CD4-positive, alpha-beta T cell (primary cell): Measurements from ENCODE around the gene DNAJC13. TPM values are rescaled to one million over a fixed set of nuclear protein-coding genes. Genes with fewer than 3 reads are reported as not detected.

Source experiments
- ATAC-seq: fragments of 200-7000 bp; cut with Tn5 transposase; one replicate; pipeline ENCODE4 v1.10.0; 2022; ENCODE audit warnings: mild to moderate bottlenecking; ENCODE audit not compliant: poor library complexity
- CTCF ChIA-PET: fragments of 350-600 bp; sonication (Branson Sonifier 250); formaldehyde crosslinking; loops from one replicate; lab custom pipeline; 2021; ENCODE audit warnings: antibody characterized with exemption, inconsistent platforms; lab: Charles Lee
- POLR2A ChIA-PET: fragments of 350-600 bp; sonication (Branson Sonifier 250); formaldehyde crosslinking; loops from one replicate; lab custom pipeline; 2021; ENCODE audit warnings: antibody characterized with exemption, inconsistent platforms; lab: Charles Lee
- DNase-seq, 14 experiments: peaks; one replicate each; pipeline ENCODE4 v3.0.0-alpha.2; 2013 to 2020; ENCODE audit warnings: mixed read lengths in 2 of 14
- H3K27ac ChIP-seq, 2 donors: one replicate each; pipeline versions ENCODE4 v1.5.1 to v1.7.0; 2013; ENCODE audit warnings: low read length in 2 of 2, low read depth in 1 of 2, mild to moderate bottlenecking in 1 of 2
- H3K27me3 ChIP-seq, 2 experiments: 1 replicate in 1 of 2; 2 replicates in 1 of 2; pipeline versions ENCODE4 v1.6.1 to v1.7.0; 2013; ENCODE audit warnings: low read length in 2 of 2, control low read depth in 1 of 2, mild to moderate bottlenecking in 1 of 2, moderate library complexity in 1 of 2; ENCODE audit not compliant: insufficient read depth in 2 of 2, control insufficient read depth in 1 of 2
- H3K36me3 ChIP-seq: one replicate; pipeline ENCODE4 v1.6.1; 2013; ENCODE audit warnings: low read length, control low read depth; ENCODE audit not compliant: insufficient read depth
- H3K4me1 ChIP-seq: one replicate; pipeline ENCODE4 v1.6.1; 2013; ENCODE audit warnings: low read length, control low read depth; ENCODE audit not compliant: insufficient read depth
- H3K4me3 ChIP-seq: one replicate; pipeline ENCODE4 v1.5.1; 2013; ENCODE audit warnings: mild to moderate bottlenecking, low read length, moderate library complexity
- H3K9me3 ChIP-seq, 2 experiments: 1 replicate in 1 of 2; 2 replicates in 1 of 2; pipeline versions ENCODE4 v1.6.1 to v1.7.0; 2013; ENCODE audit warnings: low read length in 2 of 2, mild to moderate bottlenecking in 2 of 2, control low read depth in 1 of 2, moderate library complexity in 1 of 2; ENCODE audit not compliant: control insufficient read depth in 1 of 2, insufficient read depth in 1 of 2
- H3K27ac Mint-ChIP-seq: one replicate; pipeline ENCODE4 v1.8.0; 2020; ENCODE audit warnings: mixed read lengths
- H3K27me3 Mint-ChIP-seq: one replicate; pipeline ENCODE4 v1.8.0; 2021; ENCODE audit warnings: mixed read lengths
- H3K36me3 Mint-ChIP-seq: one replicate; pipeline ENCODE4 v1.8.0; 2021; ENCODE audit warnings: low read depth, mixed read lengths
- H3K4me1 Mint-ChIP-seq: one replicate; pipeline ENCODE4 v1.8.0; 2021; ENCODE audit warnings: low read depth, mixed read lengths
- H3K4me3 Mint-ChIP-seq: one replicate; pipeline ENCODE4 v1.8.0; 2020; ENCODE audit warnings: mild to moderate bottlenecking, mixed read lengths
- H3K9me3 Mint-ChIP-seq: one replicate; pipeline ENCODE4 v1.8.0; 2020; ENCODE audit warnings: mixed read lengths
- intact Hi-C, 2 experiments: fragments of 100-400 bp; cut with DNase I in 1 of 2; cut with micrococcal nuclease in 1 of 2; formaldehyde crosslinking; loops; one replicate each; pipeline versions ENCODE4 v1.15.1 to v1.9.0; 2023 to 2025; cut with DNase I, micrococcal nuclease
- total RNA-seq, 174 experiments: library from RNA in 2 of 174; stranded (reverse) in 2 of 174; gene quantifications; one replicate each; pipeline ENCODE4 v1.2.3 and lab custom pipeline; 2021 to 2026
- TF ChIP-seq, protein P1 (sequence below): fragments of 200-600 bp; IDR thresholded peaks from one replicate; pipeline ENCODE4 v1.8.0; 2022; ENCODE audit warnings: antibody characterized with exemption, mild to moderate bottlenecking

Gene DNAJC13
- total RNA-seq, 2 experiments from 2014 or later = 13.5 to 14.3 TPM

GRCh38 chr3:132517311-132517710 lies 100.0 kb downstream of the DNAJC13 start:
- no peak overlapping the region for H3K4me3 Mint-ChIP-seq
- Histone ChIP-seq H3K9me3 (no peaks in the 10 kb centered on the region), H3K36me3 (peaks cover 83% of the 10 kb centered on the region), H3K27me3 (no peaks in the 10 kb centered on the region), H3K4me1 (no peaks in the 10 kb centered on the region), H3K4me3 (no peak overlapping the region), H3K27ac (no peak overlapping the region)
- peaks cover 92% of the 10 kb centered on the region for H3K36me3 Mint-ChIP-seq
- no peaks in the 10 kb centered on the region for H3K9me3 Mint-ChIP-seq
- no peaks in the 10 kb centered on the region for H3K4me1 Mint-ChIP-seq
- ChIA-PET CTCF (no interaction called here), POLR2A (no interaction called here)
- DNase-seq (no peak), ATAC-seq (no peak)
- no peak overlapping the region for H3K27ac Mint-ChIP-seq
- intact Hi-C loops = no loop called here
- TF ChIP-seq, protein P1, sequence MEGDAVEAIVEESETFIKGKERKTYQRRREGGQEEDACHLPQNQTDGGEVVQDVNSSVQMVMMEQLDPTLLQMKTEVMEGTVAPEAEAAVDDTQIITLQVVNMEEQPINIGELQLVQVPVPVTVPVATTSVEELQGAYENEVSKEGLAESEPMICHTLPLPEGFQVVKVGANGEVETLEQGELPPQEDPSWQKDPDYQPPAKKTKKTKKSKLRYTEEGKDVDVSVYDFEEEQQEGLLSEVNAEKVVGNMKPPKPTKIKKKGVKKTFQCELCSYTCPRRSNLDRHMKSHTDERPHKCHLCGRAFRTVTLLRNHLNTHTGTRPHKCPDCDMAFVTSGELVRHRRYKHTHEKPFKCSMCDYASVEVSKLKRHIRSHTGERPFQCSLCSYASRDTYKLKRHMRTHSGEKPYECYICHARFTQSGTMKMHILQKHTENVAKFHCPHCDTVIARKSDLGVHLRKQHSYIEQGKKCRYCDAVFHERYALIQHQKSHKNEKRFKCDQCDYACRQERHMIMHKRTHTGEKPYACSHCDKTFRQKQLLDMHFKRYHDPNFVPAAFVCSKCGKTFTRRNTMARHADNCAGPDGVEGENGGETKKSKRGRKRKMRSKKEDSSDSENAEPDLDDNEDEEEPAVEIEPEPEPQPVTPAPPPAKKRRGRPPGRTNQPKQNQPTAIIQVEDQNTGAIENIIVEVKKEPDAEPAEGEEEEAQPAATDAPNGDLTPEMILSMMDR = no peak
- H3K27me3 Mint-ChIP-seq = no peaks in the 10 kb centered on the region

DNA sequence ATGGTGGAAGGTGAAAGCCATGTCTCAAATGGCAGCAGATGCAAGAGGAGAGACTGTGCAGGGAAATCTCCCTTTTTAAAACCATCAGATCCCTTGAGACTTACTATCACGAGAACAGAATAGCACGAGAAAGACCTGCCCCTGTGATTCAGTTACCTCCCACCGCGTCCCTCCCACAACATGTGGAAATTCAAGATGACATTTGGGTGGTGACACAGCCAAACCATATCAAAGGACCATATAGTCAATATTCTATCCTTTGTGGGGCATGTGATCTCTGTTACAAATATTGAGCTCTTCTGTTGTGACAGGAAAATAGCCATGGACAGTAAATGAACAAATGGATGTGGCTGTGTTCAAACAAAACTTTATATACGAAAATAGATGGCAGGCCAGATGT lies 102.6 kb downstream of the DNAJC13 start:
- ATAC-seq (no peak), DNase-seq (no peak)
- Histone ChIP-seq H3K4me1 (no peaks in the 10 kb centered on the region), H3K27me3 (no peaks in the 10 kb centered on the region), H3K4me3 (no peak overlapping the region), H3K36me3 (peaks cover 83% of the 10 kb centered on the region), H3K9me3 (no peaks in the 10 kb centered on the region), H3K27ac (no peak overlapping the region)
- H3K27me3 Mint-ChIP-seq = no peaks in the 10 kb centered on the region
- H3K4me1 Mint-ChIP-seq = no peaks in the 10 kb centered on the region
- POLR2A ChIA-PET = no interaction called here
- CTCF ChIA-PET = interaction anchor here (1.8 kb wide), 1 partner anchor 15 kb away, joined by 4 read pairs; no protein-coding TSS in a partner anchor
- no peak overlapping the region for H3K4me3 Mint-ChIP-seq
- TF ChIP-seq, protein P1 = no peak
- H3K9me3 Mint-ChIP-seq = no peaks in the 10 kb centered on the region
- H3K27ac Mint-ChIP-seq = no peak overlapping the region
- intact Hi-C loops = no loop called here
- H3K36me3 Mint-ChIP-seq = peaks cover 92% of the 10 kb centered on the region

- Mint-ChIP-seq H3K36me3 (peaks cover 92% of the 10 kb centered on the region), H3K9me3 (no peaks in the 10 kb centered on the region), H3K27ac (no peak overlapping the region), H3K27me3 (no peaks in the 10 kb centered on the region), H3K4me3 (no peak overlapping the region), H3K4me1 (no peaks in the 10 kb centered on the region)
- ATAC-seq (no peak), DNase-seq (no peak)
- Histone ChIP-seq H3K4me3 (no peak overlapping the region), H3K27ac (no peak overlapping the region), H3K4me1 (no peaks in the 10 kb centered on the region), H3K9me3 (no peaks in the 10 kb centered on the region), H3K36me3 (peaks cover 81% of the 10 kb centered on the region), H3K27me3 (no peaks in the 10 kb centered on the region)
- ChIA-PET POLR2A (no interaction called here), CTCF (no interaction called here)
- intact Hi-C loops = no loop called here
- TF ChIP-seq, protein P1 = no peak
Observed at GRCh38 chr3:132521901-132522300, 104.6 kb downstream of the DNAJC13 start.
